Measurements from ENCODE around the gene THNSL1. TPM values are rescaled to one million over a fixed set of nuclear protein-coding genes. Genes with fewer than 3 reads are reported as not detected.

THNSL1 gene
- total RNA-seq, 4 donors from 2014 or later: 0.80 to 2.6 (median 1.6) TPM

- TF ChIP-seq POLR2A (IDR thresholded peaks at IDR 0.05) (no peak), CTCF (IDR thresholded peaks at IDR 0.05) (no peak)
- intact Hi-C loops (cut with DNase I; ENCODE audit: low total_unique reads): loop anchor here (5.0 kb wide), 1 partner anchor 1424 kb away; no protein-coding TSS in a partner anchor
- H3K4me3 ChIP-seq (ENCODE audit: low read depth, poor library complexity, severe bottlenecking): no peak overlapping the region
- no peak for DNase-seq (ENCODE audit: low spot score in 2 of 2)
- 53 to 60% methylated on average over 5 of the region's 5 CpGs for WGBS, 2 donors
These were observed 32.0 kb downstream of the THNSL1 start for GRCh38 chr10:25048450-25048849.

DNA sequence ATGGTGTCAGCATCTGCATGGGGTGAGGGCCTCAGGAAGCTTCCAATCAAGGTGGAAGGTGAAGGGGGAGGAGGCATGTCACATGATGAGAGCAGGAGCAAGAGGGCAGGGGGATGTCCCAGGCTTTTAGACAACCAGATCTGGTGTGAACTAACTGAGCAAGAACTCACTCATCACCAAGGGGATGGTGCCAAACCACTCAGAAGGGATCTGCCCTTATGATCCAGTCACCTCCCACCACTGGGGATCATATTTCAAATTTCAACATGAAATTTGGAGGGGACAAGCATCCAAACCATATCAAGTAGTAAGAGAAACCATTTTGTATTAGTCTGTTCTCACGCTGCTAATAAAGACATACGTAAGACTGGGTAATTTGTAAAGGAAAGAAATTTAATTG lies 33.6 kb downstream of the THNSL1 start:
- 97 to 98% methylated on average over 2 of the region's 2 CpGs for WGBS, 2 donors
- H3K4me3 ChIP-seq (ENCODE audit: low read depth, poor library complexity, severe bottlenecking): no peak overlapping the region
- intact Hi-C loops (cut with DNase I; ENCODE audit: low total_unique reads): loop anchor here (5.0 kb wide), 1 partner anchor 1422 kb away; no protein-coding TSS in a partner anchor
- no peak for DNase-seq (ENCODE audit: low spot score in 2 of 2)
- no peak for TF ChIP-seq CTCF (IDR thresholded peaks at IDR 0.05)

GRCh38 chr10:25050402-25050801 lies 34.0 kb downstream of the THNSL1 start:
- no peak for TF ChIP-seq POLR2A (IDR thresholded peaks at IDR 0.05)
- TF ChIP-seq CTCF (IDR thresholded peaks at IDR 0.05): no peak
- intact Hi-C loops (cut with DNase I; ENCODE audit: low total_unique reads): no loop called here
- 90 to 91% methylated on average over 9 of the region's 9 CpGs for WGBS, 2 donors
- H3K4me3 ChIP-seq (ENCODE audit: low read depth, poor library complexity, severe bottlenecking): no peak overlapping the region
- no peak for DNase-seq (ENCODE audit: low spot score in 2 of 2)

DNA sequence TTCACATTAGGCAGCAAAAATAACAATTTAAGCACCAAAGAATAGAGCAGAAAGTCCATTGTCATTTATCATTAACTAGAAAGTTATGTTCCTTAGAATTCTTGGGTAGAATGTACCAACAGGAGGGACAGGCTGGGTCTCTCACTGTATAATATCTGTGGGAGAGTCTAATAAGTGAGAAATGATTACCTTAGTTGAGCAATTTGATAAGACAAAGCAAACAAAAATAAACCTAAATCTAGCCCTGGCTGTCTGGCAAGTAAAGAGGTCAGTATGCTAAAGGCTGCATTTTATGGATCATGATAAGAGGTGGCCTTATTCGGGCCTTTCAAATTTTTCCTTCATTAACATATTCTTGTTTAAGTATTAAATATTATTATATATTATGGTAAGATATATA lies 35.6 kb downstream of the THNSL1 start:
- 89 to 95% methylated on average over 1 of the region's 1 CpG for WGBS, 2 donors
- no peak overlapping the region for H3K4me3 ChIP-seq (ENCODE audit: low read depth, poor library complexity, severe bottlenecking)
- TF ChIP-seq POLR2A (IDR thresholded peaks at IDR 0.05) (no peak), CTCF (IDR thresholded peaks at IDR 0.05) (no peak)
- intact Hi-C loops (cut with DNase I; ENCODE audit: low total_unique reads): no loop called here
- no peak for DNase-seq (ENCODE audit: low spot score in 2 of 2)

- no peak for TF ChIP-seq CTCF (IDR thresholded peaks at IDR 0.05)
- TF ChIP-seq POLR2A (IDR thresholded peaks at IDR 0.05): no peak
- WGBS, 2 donors: 77 to 80% methylated on average over 3 of the region's 3 CpGs
- intact Hi-C loops (cut with DNase I; ENCODE audit: low total_unique reads): no loop called here
- DNase-seq (ENCODE audit: low spot score in 2 of 2): no peak
- no peak overlapping the region for H3K4me3 ChIP-seq (ENCODE audit: low read depth, poor library complexity, severe bottlenecking)
These were observed 40.3 kb downstream of the THNSL1 start for GRCh38 chr10:25056726-25057125.

DNA sequence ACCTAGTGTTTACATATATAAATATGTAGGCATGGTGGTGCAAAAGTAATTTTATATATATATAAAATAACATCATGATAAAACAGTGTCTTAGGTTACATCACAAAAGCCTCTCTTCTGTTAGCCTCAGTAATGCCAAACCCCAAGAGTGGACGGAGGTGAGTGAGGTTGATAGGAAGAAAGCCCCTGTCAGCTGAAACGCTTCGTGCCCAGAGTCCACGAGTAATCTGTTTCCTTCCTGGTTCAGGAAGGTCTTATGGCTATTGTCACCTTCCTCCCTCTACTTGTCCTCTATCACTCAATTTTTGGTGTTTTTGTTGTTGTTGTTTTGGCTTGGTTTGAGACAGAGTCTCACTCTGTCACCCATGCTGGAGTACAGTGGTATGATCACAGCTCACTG lies 41.5 kb downstream of the THNSL1 start:
- intact Hi-C loops (cut with DNase I; ENCODE audit: low total_unique reads): no loop called here
- no peak for DNase-seq (ENCODE audit: low spot score in 2 of 2)
- H3K4me3 ChIP-seq (ENCODE audit: low read depth, poor library complexity, severe bottlenecking): no peak overlapping the region
- 76 to 86% methylated on average over 4 of the region's 4 CpGs for WGBS, 2 donors
- TF ChIP-seq POLR2A (IDR thresholded peaks at IDR 0.05) (no peak), CTCF (IDR thresholded peaks at IDR 0.05) (no peak)
